GM21515 (cell line): ENCODE measurements around the gene DUSP7.

Experiments
- ATAC-seq: cut with Tn5 transposase; IDR thresholded peaks from one replicate; pipeline ENCODE4 v1.9.1; 2021; ENCODE audit not compliant: unreplicated experiment

DUSP7 gene

GRCh38 chr3:52086976-52087663 lies 30.7 kb upstream of the DUSP7 start:
- no peak for ATAC-seq

GRCh38 chr3:52086461-52086860 lies 30.1 kb upstream of the DUSP7 start:
- no peak for ATAC-seq

GRCh38 chr3:52085681-52086282 lies 29.4 kb upstream of the DUSP7 start:
- no peak for ATAC-seq

- no peak for ATAC-seq
These were observed 28.7 kb upstream of the DUSP7 start for GRCh38 chr3:52084954-52085680.

- ATAC-seq = no peak
These were observed 28.0 kb upstream of the DUSP7 start for GRCh38 chr3:52084216-52084945.

GRCh38 chr3:52083556-52084087 lies 27.3 kb upstream of the DUSP7 start:
- ATAC-seq = no peak

GRCh38 chr3:52082951-52083350 lies 26.6 kb upstream of the DUSP7 start:
- ATAC-seq = no peak

GRCh38 chr3:52080830-52081719 lies 24.7 kb upstream of the DUSP7 start:
- no peak for ATAC-seq

GRCh38 chr3:52079958-52080357 lies 23.6 kb upstream of the DUSP7 start:
- no peak for ATAC-seq

- no peak for ATAC-seq
These were observed 22.6 kb upstream of the DUSP7 start for GRCh38 chr3:52078781-52079560.

- no peak for ATAC-seq
These were observed 21.6 kb upstream of the DUSP7 start for GRCh38 chr3:52077925-52078324.

- no peak for ATAC-seq
These were observed 20.8 kb upstream of the DUSP7 start for GRCh38 chr3:52076896-52077780.

GRCh38 chr3:52073490-52073889 lies 17.1 kb upstream of the DUSP7 start:
- ATAC-seq = no peak

- no peak for ATAC-seq
These were observed 16.1 kb upstream of the DUSP7 start for GRCh38 chr3:52072471-52072870.

- ATAC-seq = no peak
These were observed 15.6 kb upstream of the DUSP7 start for GRCh38 chr3:52072020-52072419.

GRCh38 chr3:52070724-52071621 lies 14.6 kb upstream of the DUSP7 start:
- ATAC-seq = no peak

GRCh38 chr3:52069855-52070254 lies 13.5 kb upstream of the DUSP7 start:
- ATAC-seq = no peak

- ATAC-seq = no peak
These were observed 12.8 kb upstream of the DUSP7 start for GRCh38 chr3:52069135-52069534.
